ENCODE data around the gene NTSR1. TPM values are rescaled to one million over a fixed set of nuclear protein-coding genes. Genes with fewer than 3 reads are reported as not detected.
A peak's percentile ranks its signal among the peaks of the same experiment; 100 is the strongest.

The NTSR1 gene
- total RNA-seq, 4 donors from 2014 or later, result 1.5 to 23.9 (median 4.7) TPM

DNA sequence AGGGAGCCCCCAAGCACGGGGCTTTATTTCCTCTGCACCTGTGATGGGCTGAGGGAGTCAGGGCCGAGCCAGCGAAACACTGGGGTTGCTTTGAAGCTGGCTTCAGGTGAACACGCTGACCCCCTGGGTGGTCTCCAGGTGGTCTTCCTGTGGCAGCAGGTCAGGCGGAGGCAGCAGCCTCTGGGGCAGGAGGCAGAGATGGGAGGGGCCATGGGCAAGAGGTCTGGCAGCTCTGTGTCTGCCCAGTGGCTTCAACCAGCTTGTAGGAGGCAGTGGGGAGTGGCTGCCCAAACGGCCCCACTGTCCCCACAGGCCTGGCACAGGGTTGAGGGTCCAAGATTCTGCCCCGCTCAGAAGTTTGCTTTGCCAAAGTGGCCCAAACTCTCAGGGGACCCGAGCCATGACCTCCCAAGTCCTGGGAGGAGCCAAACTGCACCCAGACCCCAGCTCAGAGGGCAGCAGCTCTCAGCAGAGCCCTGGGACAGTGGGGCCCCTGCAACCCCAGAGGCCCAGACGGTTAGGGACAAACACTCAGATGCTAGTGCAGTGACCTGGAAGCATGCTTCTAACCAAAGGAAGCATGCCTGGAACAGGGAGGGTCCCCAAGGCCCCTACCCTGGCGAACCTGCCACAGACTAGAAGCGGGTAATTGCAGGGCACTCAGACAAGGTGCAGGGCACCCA lies 15.3 kb downstream of the NTSR1 start:
- TF ChIP-seq POLR2A (IDR thresholded peaks at IDR 0.05) (no peak), EP300 (IDR thresholded peaks at IDR 0.05; ENCODE audit: low read depth) (no peak)
- in situ Hi-C loops (cut with MboI; ENCODE audit: low pct_ligation_motif_present in 1 of 4, low pct_unique_long_range_greater_than_20kb in 1 of 4, low sequenced_read_pairs in 3 of 4), result no loop called here
- H3K4me3 ChIP-seq, result no peak overlapping the region
- peaks cover 0 to 24% (median 4%) of the 10 kb centered on the region in 4 donors for H3K4me1 ChIP-seq
- no peaks in the 10 kb centered on the region for H3K36me3 ChIP-seq
- H3K9me3 ChIP-seq, result no peaks in the 10 kb centered on the region
- intact Hi-C loops (cut with DNase I; ENCODE audit: low total_unique reads), result no loop called here
- peaks cover 50% of the 10 kb centered on the region for H3K27me3 ChIP-seq
- 51% methylated on average over 11 of the region's 11 CpGs; no CpG with 5 or more reads in 1 of the 2 donors for WGBS, 2 donors (ENCODE audit: low coverage in 1 of 2)
- no peak for DNase-seq
- peak overlapping the region; percentile 61 to 89 (median 82) for H3K27ac ChIP-seq

- DNase-seq, result no peak
- Histone ChIP-seq H3K36me3 (no peaks in the 10 kb centered on the region), H3K27ac (peak overlapping the region; percentile 67 to 89 (median 82)), H3K27me3 (peaks cover 50% of the 10 kb centered on the region), H3K9me3 (no peaks in the 10 kb centered on the region), H3K4me3 (no peak overlapping the region), H3K4me1 (peaks cover 0 to 24% (median 4%) of the 10 kb centered on the region in 4 donors)
- TF ChIP-seq POLR2AphosphoS5 (IDR thresholded peaks at IDR 0.05) (peak in 2 of 3 donors; percentile 29 to 58), EP300 (IDR thresholded peaks at IDR 0.05; ENCODE audit: low read depth) (no peak), CTCF (IDR thresholded peaks at IDR 0.05) (no peak), POLR2A (IDR thresholded peaks at IDR 0.05) (no peak)
- intact Hi-C loops (cut with DNase I; ENCODE audit: low total_unique reads), result no loop called here
- 86 to 100% methylated on average over 1 to 23 of the region's 24 CpGs for WGBS, 2 donors (ENCODE audit: low coverage in 1 of 2)
- in situ Hi-C loops (cut with MboI; ENCODE audit: low pct_ligation_motif_present in 1 of 4, low pct_unique_long_range_greater_than_20kb in 1 of 4, low sequenced_read_pairs in 3 of 4), result no loop called here
These were observed 16.3 kb downstream of the NTSR1 start for GRCh38 chr20:62724692-62725595.

- H3K4me1 ChIP-seq, result peaks cover 0 to 24% (median 4%) of the 10 kb centered on the region in 4 donors
- no peaks in the 10 kb centered on the region for H3K36me3 ChIP-seq
- H3K27ac ChIP-seq, result peak overlapping the region; percentile 67 to 89 (median 82)
- peaks cover 42% of the 10 kb centered on the region for H3K27me3 ChIP-seq
- in situ Hi-C loops (cut with MboI; ENCODE audit: low pct_ligation_motif_present in 1 of 4, low pct_unique_long_range_greater_than_20kb in 1 of 4, low sequenced_read_pairs in 3 of 4) (no loop called here), intact Hi-C loops (cut with DNase I; ENCODE audit: low total_unique reads) (no loop called here)
- no peak overlapping the region for H3K4me3 ChIP-seq
- WGBS, 2 donors (ENCODE audit: low coverage in 1 of 2), result 60 to 80% methylated on average over 1 to 15 of the region's 15 CpGs
- H3K9me3 ChIP-seq, result no peaks in the 10 kb centered on the region
- no peak for TF ChIP-seq POLR2A (IDR thresholded peaks at IDR 0.05)
- no peak for TF ChIP-seq EP300 (IDR thresholded peaks at IDR 0.05; ENCODE audit: low read depth)
- no peak for TF ChIP-seq POLR2AphosphoS5 (IDR thresholded peaks at IDR 0.05)
- TF ChIP-seq CTCF (IDR thresholded peaks at IDR 0.05), result no peak
- DNase-seq, result no peak
These were observed 17.1 kb downstream of the NTSR1 start for GRCh38 chr20:62725596-62726268.

DNA sequence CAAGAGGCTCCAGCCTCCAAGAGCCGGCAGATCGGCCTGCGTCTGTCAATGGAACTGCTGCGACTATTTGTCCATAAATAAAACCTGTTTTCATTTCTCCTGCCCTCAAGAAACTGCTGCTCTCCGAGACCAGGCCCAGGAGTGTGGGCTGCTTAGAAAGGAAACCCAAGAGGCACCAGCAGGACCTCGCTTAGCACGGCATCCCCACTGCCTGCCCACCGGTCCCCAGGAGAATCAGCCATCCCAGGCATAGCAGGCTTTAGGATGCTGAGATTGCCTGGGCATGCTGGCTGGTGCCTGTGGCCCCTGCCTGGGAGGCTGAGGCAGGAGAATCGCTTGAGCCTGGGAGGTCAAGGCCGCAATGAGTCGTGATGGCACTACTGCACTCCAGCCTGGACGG lies 17.6 kb downstream of the NTSR1 start:
- H3K27ac ChIP-seq, result peak overlapping the region; percentile 67 to 89 (median 82)
- no peaks in the 10 kb centered on the region for H3K9me3 ChIP-seq
- TF ChIP-seq CTCF (IDR thresholded peaks at IDR 0.05), result no peak
- no peak for TF ChIP-seq POLR2A (IDR thresholded peaks at IDR 0.05)
- TF ChIP-seq EP300 (IDR thresholded peaks at IDR 0.05; ENCODE audit: low read depth), result no peak
- no peak for TF ChIP-seq POLR2AphosphoS5 (IDR thresholded peaks at IDR 0.05)
- DNase-seq, result no peak
- no peak overlapping the region for H3K4me3 ChIP-seq
- WGBS, 2 donors (ENCODE audit: low coverage in 1 of 2), result 62 to 81% methylated on average over 4 to 12 of the region's 12 CpGs
- H3K36me3 ChIP-seq, result no peaks in the 10 kb centered on the region
- in situ Hi-C loops (cut with MboI; ENCODE audit: low pct_ligation_motif_present in 1 of 4, low pct_unique_long_range_greater_than_20kb in 1 of 4, low sequenced_read_pairs in 3 of 4) (no loop called here), intact Hi-C loops (cut with DNase I; ENCODE audit: low total_unique reads) (no loop called here)
- H3K4me1 ChIP-seq, result peaks cover 0 to 24% (median 4%) of the 10 kb centered on the region in 4 donors
- H3K27me3 ChIP-seq, result peaks cover 37% of the 10 kb centered on the region
